B cell (primary cell): ENCODE data around the gene NFKBIB. TPM values are rescaled to one million over a fixed set of nuclear protein-coding genes. Genes with fewer than 3 reads are reported as not detected.

Experiments used
- ATAC-seq: fragments of 200-7000 bp; cut with Tn5 transposase; one replicate; pipeline ENCODE4 v1.10.0; 2021; ENCODE audit warnings: low read depth, mild to moderate bottlenecking, moderate number of reproducible peaks, moderate library complexity
- CTCF ChIA-PET: fragments of 350-600 bp; sonication (Branson Sonifier 250); formaldehyde crosslinking; loops from one replicate; lab custom pipeline; 2021; ENCODE audit warnings: antibody characterized with exemption, inconsistent platforms; lab: Charles Lee
- POLR2A ChIA-PET: fragments of 350-600 bp; sonication (Branson Sonifier 250); formaldehyde crosslinking; loops from one replicate; lab custom pipeline; 2021; ENCODE audit warnings: antibody characterized with exemption; lab: Charles Lee
- DNase-seq: peaks from one replicate; pipeline ENCODE4 v3.0.0; 2013
- H2AFZ ChIP-seq: 2 replicates; pipeline ENCODE4 v1.6.1; 2012; ENCODE audit warnings: mild to moderate bottlenecking, low read depth, low read length; ENCODE audit not compliant: insufficient read depth, poor library complexity, severe bottlenecking
- H3K27ac ChIP-seq, 2 donors: 1 replicate in 1 of 2; 2 replicates in 1 of 2; pipeline ENCODE4 v1.5.1; 2012 to 2013; ENCODE audit warnings: low read length in 2 of 2, mild to moderate bottlenecking in 2 of 2, moderate library complexity in 1 of 2
- H3K27me3 ChIP-seq, 4 experiments: fragments of 200-600 bp in 1 of 4; sonication (generic) in 1 of 4; replicated peaks in 1 of 4; 1 replicate in 2 of 4; 2 replicates in 2 of 4; pipeline versions ENCODE4 v1.6.1 to v1.7.0; 2013 to 2016; ENCODE audit warnings: low read length in 3 of 4, mild to moderate bottlenecking in 2 of 4, mixed read lengths in 1 of 4, moderate library complexity in 1 of 4; ENCODE audit not compliant: insufficient read depth in 4 of 4, control insufficient read depth in 3 of 4; ENCODE audit errors: control extremely low read depth in 1 of 4
- H3K36me3 ChIP-seq, 2 experiments: replicated peaks in 1 of 2; 1 replicate in 1 of 2; 2 replicates in 1 of 2; pipeline versions ENCODE4 v1.6.1 to v1.7.1; 2013; ENCODE audit warnings: low read length in 1 of 2; ENCODE audit not compliant: insufficient read depth in 2 of 2, control insufficient read depth in 1 of 2; ENCODE audit errors: control extremely low read depth in 1 of 2, extremely low read depth in 1 of 2
- H3K4me1 ChIP-seq, 2 donors: fragments of 200-600 bp in 1 of 2; sonication (generic) in 1 of 2; 1 replicate in 1 of 2; 2 replicates in 1 of 2; pipeline versions ENCODE4 v1.5.1 to v1.6.1; 2013 to 2017; ENCODE audit warnings: low read length in 2 of 2; ENCODE audit not compliant: control insufficient read depth in 2 of 2, insufficient read depth in 2 of 2
- H3K4me2 ChIP-seq: replicated peaks from 2 replicates; pipeline ENCODE3; 2012; ENCODE audit warnings: mild to moderate bottlenecking, low read depth, low read length; ENCODE audit not compliant: poor library complexity, severe bottlenecking
- H3K4me3 ChIP-seq, 5 experiments: fragments of 200-600 bp in 1 of 5; sonication (generic) in 1 of 5; 1 replicate in 3 of 5; 2 replicates in 2 of 5; pipeline versions ENCODE4 v1.5.1 to v1.7.0; 2011 to 2016; ENCODE audit warnings: low read length in 4 of 5, mild to moderate bottlenecking in 4 of 5, low read depth in 2 of 5, control low read depth in 1 of 5, moderate library complexity in 1 of 5; ENCODE audit not compliant: insufficient read depth in 1 of 5; ENCODE audit errors: control extremely low read depth in 1 of 5, extremely low read depth in 1 of 5
- H3K79me2 ChIP-seq: fragments of 200-600 bp; sonication (generic); one replicate; pipeline ENCODE4 v1.6.0; 2016; ENCODE audit warnings: low read length; ENCODE audit not compliant: control insufficient read depth, insufficient read depth
- H3K9ac ChIP-seq: fragments of 200-600 bp; sonication (generic); 2 replicates; pipeline ENCODE4 v1.6.1; 2017; ENCODE audit warnings: mild to moderate bottlenecking, low read length, moderate library complexity
- H3K9me3 ChIP-seq, 3 donors: one replicate each; pipeline versions ENCODE4 v1.6.1 to v1.7.1; 2013; ENCODE audit warnings: low read length in 2 of 3; ENCODE audit not compliant: control insufficient read depth in 2 of 3, insufficient read depth in 1 of 3; ENCODE audit errors: control extremely low read depth in 1 of 3
- H4K20me1 ChIP-seq: 2 replicates; pipeline ENCODE4 v1.6.0; 2012; ENCODE audit warnings: mild to moderate bottlenecking, low read length; ENCODE audit not compliant: insufficient read depth, control insufficient read depth, poor library complexity, severe bottlenecking
- H3K27ac Mint-ChIP-seq: one replicate; pipeline ENCODE4 v1.8.0; 2021; ENCODE audit warnings: mixed read lengths
- H3K27me3 Mint-ChIP-seq: one replicate; pipeline ENCODE4 v1.8.0; 2021; ENCODE audit warnings: mixed read lengths
- H3K4me1 Mint-ChIP-seq: one replicate; pipeline ENCODE4 v1.8.0; 2021; ENCODE audit warnings: mixed read lengths
- H3K4me3 Mint-ChIP-seq: one replicate; pipeline ENCODE4 v1.8.0; 2021; ENCODE audit warnings: mixed read lengths
- H3K9me3 Mint-ChIP-seq: one replicate; pipeline ENCODE4 v1.8.0; 2022; ENCODE audit warnings: mixed read lengths; ENCODE audit not compliant: insufficient read depth
- CTCF ChIP-seq: fragments of 200-600 bp; IDR thresholded peaks from one replicate; pipeline ENCODE4 v1.8.0; 2022; ENCODE audit warnings: antibody characterized with exemption, mild to moderate bottlenecking
- EZH2 ChIP-seq: IDR thresholded peaks from 2 replicates; pipeline ENCODE4 v1.6.1; 2012; ENCODE audit warnings: borderline replicate concordance, low read depth, mild to moderate bottlenecking, moderate library complexity, low read length; ENCODE audit not compliant: insufficient read depth, poor library complexity, severe bottlenecking
- WGBS: methylation state at CpG from one replicate; pipeline ENCODE4 v1.1.5; 2013; ENCODE audit warnings: missing lambda C conversion rate; ENCODE audit not compliant: insufficient coverage; 5-methylcytosine and 5-hydroxymethylcytosine counted together
- intact Hi-C: fragments of 100-400 bp; cut with micrococcal nuclease; formaldehyde crosslinking; loops from one replicate; pipeline ENCODE4 v1.10.0; 2022
- polyA plus RNA-seq: library from polyadenylated mRNA; depleted of rRNA; stranded (reverse); fragments of >200 nt; gene quantifications from 2 replicates; pipeline ENCODE4 v1.2.3, GENCODE V29; 2012
- total RNA-seq, 2 donors: library from RNA; stranded (reverse); fragments of 120-200 nt in 1 of 2; gene quantifications; 1 replicate in 1 of 2; 2 replicates in 1 of 2; pipeline versions ENCODE4 v1.2.3 to v1.2.4, GENCODE V29; 2013 to 2022

Gene NFKBIB
- total and polyA plus RNA-seq, 2 donors (not counting 1 experiment from before 2014, with no cell fraction given) = 30.3 to 54.4 TPM

- ATAC-seq (no peak), DNase-seq (no peak)
- Histone ChIP-seq H3K4me1 (no peaks in the 10 kb centered on the region), H3K9ac (no peak overlapping the region), H3K79me2 (peaks cover 10% of the 10 kb centered on the region), H3K9me3 (no peaks in the 10 kb centered on the region), H2AFZ (no peak overlapping the region), H3K4me3 (no peak overlapping the region), H3K27me3 (no peaks in the 10 kb centered on the region), H3K36me3 (peaks cover 1 to 17% of the 10 kb centered on the region in 2 experiments), H4K20me1 (no peaks in the 10 kb centered on the region), H3K27ac (no peak overlapping the region), H3K4me2 (no peak overlapping the region)
- no peaks in the 10 kb centered on the region for H3K4me1 Mint-ChIP-seq
- intact Hi-C loops = no loop called here
- H3K4me3 Mint-ChIP-seq = no peak overlapping the region
- TF ChIP-seq CTCF (no peak), EZH2 (no peak)
- no peak overlapping the region for H3K27ac Mint-ChIP-seq
- H3K9me3 Mint-ChIP-seq = no peaks in the 10 kb centered on the region
- ChIA-PET CTCF (no interaction called here), POLR2A (no interaction called here)
- 100% methylated on average over 15 of the region's 20 CpGs for WGBS
- no peaks in the 10 kb centered on the region for H3K27me3 Mint-ChIP-seq
Measured at GRCh38 chr19:38921420-38922274, 21.9 kb downstream of the NFKBIB start.

DNA sequence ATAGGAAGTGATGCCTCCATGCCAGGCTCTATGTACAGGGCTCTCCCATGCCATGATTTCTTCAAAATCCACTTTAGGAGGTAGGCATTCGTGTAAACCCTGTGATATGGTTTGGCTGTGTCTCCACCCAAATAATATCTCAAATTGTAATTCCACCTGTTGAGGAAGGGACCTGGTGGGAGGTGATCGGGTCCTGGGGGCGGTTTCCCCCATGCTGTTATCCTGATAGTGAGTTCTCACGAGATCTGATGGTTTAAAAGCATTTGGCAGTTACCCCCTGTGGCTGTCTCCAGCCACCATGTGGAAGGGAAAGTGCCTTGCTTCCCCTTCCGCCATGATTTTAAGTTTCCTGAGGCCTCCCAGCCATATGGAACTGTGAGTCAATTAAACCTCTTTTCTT, 22.7 kb downstream of the NFKBIB start:
- no peak overlapping the region for H3K4me3 Mint-ChIP-seq
- no peak overlapping the region for H3K9ac ChIP-seq
- no peaks in the 10 kb centered on the region for H3K4me1 ChIP-seq
- H3K27ac ChIP-seq = no peak overlapping the region
- no peak overlapping the region for H3K27ac Mint-ChIP-seq
- no peak for ATAC-seq
- peaks cover 10% of the 10 kb centered on the region for H3K79me2 ChIP-seq
- CTCF ChIA-PET = no interaction called here
- H2AFZ ChIP-seq = no peak overlapping the region
- no peak overlapping the region for H3K4me2 ChIP-seq
- peaks cover 1 to 17% of the 10 kb centered on the region in 2 experiments for H3K36me3 ChIP-seq
- no peaks in the 10 kb centered on the region for H4K20me1 ChIP-seq
- H3K9me3 ChIP-seq = no peaks in the 10 kb centered on the region
- H3K27me3 Mint-ChIP-seq = no peaks in the 10 kb centered on the region
- DNase-seq = no peak
- POLR2A ChIA-PET = interaction anchor here (0.6 kb wide), 1 partner anchor 284 kb away, joined by 4 read pairs; no protein-coding TSS in a partner anchor
- no peaks in the 10 kb centered on the region for H3K27me3 ChIP-seq
- 100% methylated on average over 3 of the region's 5 CpGs for WGBS
- H3K4me3 ChIP-seq = no peak overlapping the region
- no peaks in the 10 kb centered on the region for H3K4me1 Mint-ChIP-seq
- intact Hi-C loops = no loop called here
- no peaks in the 10 kb centered on the region for H3K9me3 Mint-ChIP-seq
- TF ChIP-seq CTCF (no peak), EZH2 (no peak)
